B cell (primary cell): ENCODE measurements around the gene OTOF. TPM values are rescaled to one million over a fixed set of nuclear protein-coding genes. Genes with fewer than 3 reads are reported as not detected.

Source experiments
- ATAC-seq: fragments of 200-7000 bp; cut with Tn5 transposase; one replicate; pipeline ENCODE4 v1.10.0; 2021; ENCODE audit warnings: low read depth, mild to moderate bottlenecking, moderate number of reproducible peaks, moderate library complexity
- CTCF ChIA-PET: fragments of 350-600 bp; sonication (Branson Sonifier 250); formaldehyde crosslinking; loops from one replicate; lab custom pipeline; 2021; ENCODE audit warnings: antibody characterized with exemption, inconsistent platforms; lab: Charles Lee
- POLR2A ChIA-PET: fragments of 350-600 bp; sonication (Branson Sonifier 250); formaldehyde crosslinking; loops from one replicate; lab custom pipeline; 2021; ENCODE audit warnings: antibody characterized with exemption; lab: Charles Lee
- DNase-seq: peaks from one replicate; pipeline ENCODE4 v3.0.0; 2013
- H2AFZ ChIP-seq: 2 replicates; pipeline ENCODE4 v1.6.1; 2012; ENCODE audit warnings: mild to moderate bottlenecking, low read depth, low read length; ENCODE audit not compliant: insufficient read depth, poor library complexity, severe bottlenecking
- H3K27ac ChIP-seq, 2 donors: 1 replicate in 1 of 2; 2 replicates in 1 of 2; pipeline ENCODE4 v1.5.1; 2012 to 2013; ENCODE audit warnings: low read length in 2 of 2, mild to moderate bottlenecking in 2 of 2, moderate library complexity in 1 of 2
- H3K27me3 ChIP-seq, 4 experiments: fragments of 200-600 bp in 1 of 4; sonication (generic) in 1 of 4; replicated peaks in 1 of 4; 1 replicate in 2 of 4; 2 replicates in 2 of 4; pipeline versions ENCODE4 v1.6.1 to v1.7.0; 2013 to 2016; ENCODE audit warnings: low read length in 3 of 4, mild to moderate bottlenecking in 2 of 4, mixed read lengths in 1 of 4, moderate library complexity in 1 of 4; ENCODE audit not compliant: insufficient read depth in 4 of 4, control insufficient read depth in 3 of 4; ENCODE audit errors: control extremely low read depth in 1 of 4
- H3K36me3 ChIP-seq, 2 experiments: replicated peaks in 1 of 2; 1 replicate in 1 of 2; 2 replicates in 1 of 2; pipeline versions ENCODE4 v1.6.1 to v1.7.1; 2013; ENCODE audit warnings: low read length in 1 of 2; ENCODE audit not compliant: insufficient read depth in 2 of 2, control insufficient read depth in 1 of 2; ENCODE audit errors: control extremely low read depth in 1 of 2, extremely low read depth in 1 of 2
- H3K4me1 ChIP-seq, 2 donors: fragments of 200-600 bp in 1 of 2; sonication (generic) in 1 of 2; 1 replicate in 1 of 2; 2 replicates in 1 of 2; pipeline versions ENCODE4 v1.5.1 to v1.6.1; 2013 to 2017; ENCODE audit warnings: low read length in 2 of 2; ENCODE audit not compliant: control insufficient read depth in 2 of 2, insufficient read depth in 2 of 2
- H3K4me2 ChIP-seq: replicated peaks from 2 replicates; pipeline ENCODE3; 2012; ENCODE audit warnings: mild to moderate bottlenecking, low read depth, low read length; ENCODE audit not compliant: poor library complexity, severe bottlenecking
- H3K4me3 ChIP-seq, 5 experiments: fragments of 200-600 bp in 1 of 5; sonication (generic) in 1 of 5; 1 replicate in 3 of 5; 2 replicates in 2 of 5; pipeline versions ENCODE4 v1.5.1 to v1.7.0; 2011 to 2016; ENCODE audit warnings: low read length in 4 of 5, mild to moderate bottlenecking in 4 of 5, low read depth in 2 of 5, control low read depth in 1 of 5, moderate library complexity in 1 of 5; ENCODE audit not compliant: insufficient read depth in 1 of 5; ENCODE audit errors: control extremely low read depth in 1 of 5, extremely low read depth in 1 of 5
- H3K79me2 ChIP-seq: fragments of 200-600 bp; sonication (generic); one replicate; pipeline ENCODE4 v1.6.0; 2016; ENCODE audit warnings: low read length; ENCODE audit not compliant: control insufficient read depth, insufficient read depth
- H3K9ac ChIP-seq: fragments of 200-600 bp; sonication (generic); 2 replicates; pipeline ENCODE4 v1.6.1; 2017; ENCODE audit warnings: mild to moderate bottlenecking, low read length, moderate library complexity
- H3K9me3 ChIP-seq, 3 donors: one replicate each; pipeline versions ENCODE4 v1.6.1 to v1.7.1; 2013; ENCODE audit warnings: low read length in 2 of 3; ENCODE audit not compliant: control insufficient read depth in 2 of 3, insufficient read depth in 1 of 3; ENCODE audit errors: control extremely low read depth in 1 of 3
- H4K20me1 ChIP-seq: 2 replicates; pipeline ENCODE4 v1.6.0; 2012; ENCODE audit warnings: mild to moderate bottlenecking, low read length; ENCODE audit not compliant: insufficient read depth, control insufficient read depth, poor library complexity, severe bottlenecking
- H3K27ac Mint-ChIP-seq: one replicate; pipeline ENCODE4 v1.8.0; 2021; ENCODE audit warnings: mixed read lengths
- H3K27me3 Mint-ChIP-seq: one replicate; pipeline ENCODE4 v1.8.0; 2021; ENCODE audit warnings: mixed read lengths
- H3K4me1 Mint-ChIP-seq: one replicate; pipeline ENCODE4 v1.8.0; 2021; ENCODE audit warnings: mixed read lengths
- H3K4me3 Mint-ChIP-seq: one replicate; pipeline ENCODE4 v1.8.0; 2021; ENCODE audit warnings: mixed read lengths
- H3K9me3 Mint-ChIP-seq: one replicate; pipeline ENCODE4 v1.8.0; 2022; ENCODE audit warnings: mixed read lengths; ENCODE audit not compliant: insufficient read depth
- CTCF ChIP-seq: fragments of 200-600 bp; IDR thresholded peaks from one replicate; pipeline ENCODE4 v1.8.0; 2022; ENCODE audit warnings: antibody characterized with exemption, mild to moderate bottlenecking
- EZH2 ChIP-seq: IDR thresholded peaks from 2 replicates; pipeline ENCODE4 v1.6.1; 2012; ENCODE audit warnings: borderline replicate concordance, low read depth, mild to moderate bottlenecking, moderate library complexity, low read length; ENCODE audit not compliant: insufficient read depth, poor library complexity, severe bottlenecking
- WGBS: methylation state at CpG from one replicate; pipeline ENCODE4 v1.1.5; 2013; ENCODE audit warnings: missing lambda C conversion rate; ENCODE audit not compliant: insufficient coverage; 5-methylcytosine and 5-hydroxymethylcytosine counted together
- intact Hi-C: fragments of 100-400 bp; cut with micrococcal nuclease; formaldehyde crosslinking; loops from one replicate; pipeline ENCODE4 v1.10.0; 2022
- polyA plus RNA-seq: library from polyadenylated mRNA; depleted of rRNA; stranded (reverse); fragments of >200 nt; gene quantifications from 2 replicates; pipeline ENCODE4 v1.2.3, GENCODE V29; 2012
- total RNA-seq, 2 donors: library from RNA; stranded (reverse); fragments of 120-200 nt in 1 of 2; gene quantifications; 1 replicate in 1 of 2; 2 replicates in 1 of 2; pipeline versions ENCODE4 v1.2.3 to v1.2.4, GENCODE V29; 2013 to 2022

OTOF gene
- total and polyA plus RNA-seq, 2 donors (not counting 1 experiment from before 2014, with no cell fraction given) = not detected

GRCh38 chr2:26513261-26513660, 35.3 kb upstream of the OTOF start:
- no peak for DNase-seq
- no peak overlapping the region for H3K9ac ChIP-seq
- no peaks in the 10 kb centered on the region for H3K79me2 ChIP-seq
- CTCF ChIA-PET = no interaction called here
- WGBS = 95% methylated on average over 7 of the region's 9 CpGs
- no peaks in the 10 kb centered on the region for H3K9me3 ChIP-seq
- no peaks in the 10 kb centered on the region for H3K4me1 ChIP-seq
- TF ChIP-seq CTCF (no peak), EZH2 (no peak)
- Mint-ChIP-seq H3K9me3 (no peaks in the 10 kb centered on the region), H3K27ac (no peak overlapping the region), H3K4me1 (no peaks in the 10 kb centered on the region), H3K4me3 (no peak overlapping the region), H3K27me3 (no peaks in the 10 kb centered on the region)
- H3K4me3 ChIP-seq = no peak overlapping the region
- no peak overlapping the region for H3K4me2 ChIP-seq
- no peaks in the 10 kb centered on the region for H3K36me3 ChIP-seq
- no peaks in the 10 kb centered on the region for H4K20me1 ChIP-seq
- no peak overlapping the region for H2AFZ ChIP-seq
- ATAC-seq = no peak
- H3K27ac ChIP-seq = no peak overlapping the region
- intact Hi-C loops = no loop called here
- POLR2A ChIA-PET = no interaction called here
- no peaks in the 10 kb centered on the region for H3K27me3 ChIP-seq

GRCh38 chr2:26511466-26511865, 33.5 kb upstream of the OTOF start:
- TF ChIP-seq CTCF = no peak
- ATAC-seq = no peak
- H3K9me3 Mint-ChIP-seq = no peaks in the 10 kb centered on the region
- ChIA-PET CTCF (no interaction called here), POLR2A (no interaction called here)
- no peak overlapping the region for H3K4me3 ChIP-seq
- H3K9me3 ChIP-seq = no peaks in the 10 kb centered on the region
- H2AFZ ChIP-seq = no peak overlapping the region
- 91% methylated on average over 7 of the region's 7 CpGs for WGBS
- H3K9ac ChIP-seq = no peak overlapping the region
- no peaks in the 10 kb centered on the region for H3K27me3 ChIP-seq
- DNase-seq = no peak
- H3K4me2 ChIP-seq = no peak overlapping the region
- no peaks in the 10 kb centered on the region for H3K4me1 Mint-ChIP-seq
- H3K36me3 ChIP-seq = no peaks in the 10 kb centered on the region
- no peak overlapping the region for H3K27ac ChIP-seq
- no peaks in the 10 kb centered on the region for H3K79me2 ChIP-seq
- no peak overlapping the region for H3K4me3 Mint-ChIP-seq
- H4K20me1 ChIP-seq = no peaks in the 10 kb centered on the region
- no peaks in the 10 kb centered on the region for H3K4me1 ChIP-seq
- no peak overlapping the region for H3K27ac Mint-ChIP-seq
- no peaks in the 10 kb centered on the region for H3K27me3 Mint-ChIP-seq
- intact Hi-C loops = no loop called here
